Stimulated activated memory B cell treated with anti-CD40 and anti-IgM and Interleukin-4, amounts not matched to agents 10 μg/mL and 1 μg/mL and 100 μg/mL, for 72 hours (primary cell): ENCODE data around the gene SUN2.
"Not testable (repeated sequence)": the region's sequence is repeated elsewhere in the genome, so short reads cannot be mapped to it uniquely, and the experiment has no call there.

Experiments used
- ATAC-seq: fragments of 150-1000 bp; cut with Tn5 transposase; 2 replicates; pipeline ENCODE4 v1.10.0; 2021
- H3K27ac Mint-ChIP-seq: one replicate; pipeline ENCODE4 v1.8.0; 2022; ENCODE audit warnings: mild to moderate bottlenecking, mixed read lengths
- H3K27me3 Mint-ChIP-seq: one replicate; pipeline ENCODE4 v1.8.0; 2022; ENCODE audit warnings: mixed read lengths
- H3K36me3 Mint-ChIP-seq: one replicate; pipeline ENCODE4 v1.8.0; 2022; ENCODE audit warnings: mixed read lengths
- H3K4me1 Mint-ChIP-seq: one replicate; pipeline ENCODE4 v1.8.0; 2022; ENCODE audit warnings: mixed read lengths
- H3K4me3 Mint-ChIP-seq: one replicate; pipeline ENCODE4 v1.8.0; 2022; ENCODE audit warnings: mild to moderate bottlenecking, moderate library complexity, mixed read lengths
- H3K9me3 Mint-ChIP-seq: one replicate; pipeline ENCODE4 v1.8.0; 2022; ENCODE audit warnings: mixed read lengths

SUN2 gene, protein sequence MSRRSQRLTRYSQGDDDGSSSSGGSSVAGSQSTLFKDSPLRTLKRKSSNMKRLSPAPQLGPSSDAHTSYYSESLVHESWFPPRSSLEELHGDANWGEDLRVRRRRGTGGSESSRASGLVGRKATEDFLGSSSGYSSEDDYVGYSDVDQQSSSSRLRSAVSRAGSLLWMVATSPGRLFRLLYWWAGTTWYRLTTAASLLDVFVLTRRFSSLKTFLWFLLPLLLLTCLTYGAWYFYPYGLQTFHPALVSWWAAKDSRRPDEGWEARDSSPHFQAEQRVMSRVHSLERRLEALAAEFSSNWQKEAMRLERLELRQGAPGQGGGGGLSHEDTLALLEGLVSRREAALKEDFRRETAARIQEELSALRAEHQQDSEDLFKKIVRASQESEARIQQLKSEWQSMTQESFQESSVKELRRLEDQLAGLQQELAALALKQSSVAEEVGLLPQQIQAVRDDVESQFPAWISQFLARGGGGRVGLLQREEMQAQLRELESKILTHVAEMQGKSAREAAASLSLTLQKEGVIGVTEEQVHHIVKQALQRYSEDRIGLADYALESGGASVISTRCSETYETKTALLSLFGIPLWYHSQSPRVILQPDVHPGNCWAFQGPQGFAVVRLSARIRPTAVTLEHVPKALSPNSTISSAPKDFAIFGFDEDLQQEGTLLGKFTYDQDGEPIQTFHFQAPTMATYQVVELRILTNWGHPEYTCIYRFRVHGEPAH

DNA sequence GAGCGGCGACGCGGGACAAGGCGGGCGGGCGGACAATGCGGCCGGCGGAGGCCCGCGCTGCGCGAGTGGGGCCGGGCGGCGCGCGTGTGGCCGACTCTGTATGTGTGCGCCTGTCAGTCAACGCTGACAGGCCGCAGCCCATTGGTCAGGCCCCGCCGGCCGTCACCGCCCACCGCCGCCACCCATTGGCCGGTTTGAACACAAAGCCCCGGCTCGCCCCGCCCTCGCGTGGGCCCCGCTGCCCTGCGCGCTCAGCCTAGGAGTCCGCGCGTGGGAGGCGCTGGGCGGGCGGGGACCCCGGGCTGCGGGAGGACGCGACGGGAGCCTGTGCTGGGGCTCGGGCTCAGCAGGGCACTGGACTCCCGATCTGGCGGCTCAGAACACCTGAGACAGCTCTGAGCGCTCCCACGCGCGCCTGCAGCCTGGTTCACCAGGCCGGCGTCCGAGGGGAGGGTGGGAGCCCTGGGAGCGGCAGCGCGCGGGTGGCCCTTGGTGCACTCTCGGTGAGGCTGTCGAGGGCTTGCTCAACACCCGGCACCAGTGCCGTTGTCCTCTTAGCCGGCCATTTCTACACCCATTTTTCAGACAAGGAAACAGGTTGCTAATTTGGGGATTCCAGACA lies at the start of gene SUN2:
Gene SUN2, minus strand, starts transcription at position 88 of the 622 bp plus-strand sequence. CDS start 3,370 bp downstream, outside the sequence.
- no peaks in the 10 kb centered on the region for H3K9me3 Mint-ChIP-seq
- peak within 1 kb of the TSS; percentile 94 for H3K4me3 Mint-ChIP-seq
- peaks cover 75% of the 10 kb centered on the region for H3K4me1 Mint-ChIP-seq
- peaks cover 27% of the 10 kb centered on the region for H3K36me3 Mint-ChIP-seq
- no peaks in the 10 kb centered on the region for H3K27me3 Mint-ChIP-seq
- peak; percentile 88 for ATAC-seq
- H3K27ac Mint-ChIP-seq = peak within 1 kb of the TSS; percentile 99

- not testable (repeated sequence) for H3K4me3 Mint-ChIP-seq, H3K9me3 Mint-ChIP-seq, H3K36me3 Mint-ChIP-seq, H3K27ac Mint-ChIP-seq, ATAC-seq, H3K4me1 Mint-ChIP-seq
- H3K27me3 Mint-ChIP-seq = peaks cover 52% of the 10 kb centered on the region
These were observed 49.3 kb upstream of the SUN2 start for GRCh38 chr22:38805041-38805593.

DNA sequence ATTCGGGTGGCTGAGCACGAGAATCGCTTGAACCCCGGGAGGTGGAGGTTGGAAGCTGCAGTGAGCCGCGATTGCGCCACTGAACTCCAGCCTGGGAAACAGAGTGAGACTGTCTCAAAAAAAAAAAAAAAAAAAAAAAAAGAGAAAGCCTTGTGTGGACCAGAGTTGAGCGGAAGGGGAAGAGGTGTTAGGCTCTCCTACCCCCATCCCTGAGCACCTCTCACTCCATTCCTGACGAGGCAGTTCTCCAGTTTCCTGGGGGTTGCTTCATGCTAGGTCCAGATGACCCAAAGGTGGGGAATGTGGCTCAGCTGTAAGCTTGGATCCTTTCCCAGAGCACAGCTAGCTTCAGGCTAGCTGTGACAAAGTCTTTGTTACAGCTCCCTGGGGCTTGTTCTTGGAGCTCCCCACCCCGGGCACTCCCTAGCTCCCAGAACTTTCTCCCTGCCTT lies 46.9 kb upstream of the SUN2 start:
- ATAC-seq = no peak
- H3K27ac Mint-ChIP-seq = no peak overlapping the region
- H3K27me3 Mint-ChIP-seq = peaks cover 57% of the 10 kb centered on the region
- no peak overlapping the region for H3K4me3 Mint-ChIP-seq
- H3K9me3 Mint-ChIP-seq = no peaks in the 10 kb centered on the region
- peaks cover 9% of the 10 kb centered on the region for H3K4me1 Mint-ChIP-seq
- H3K36me3 Mint-ChIP-seq = no peaks in the 10 kb centered on the region

DNA sequence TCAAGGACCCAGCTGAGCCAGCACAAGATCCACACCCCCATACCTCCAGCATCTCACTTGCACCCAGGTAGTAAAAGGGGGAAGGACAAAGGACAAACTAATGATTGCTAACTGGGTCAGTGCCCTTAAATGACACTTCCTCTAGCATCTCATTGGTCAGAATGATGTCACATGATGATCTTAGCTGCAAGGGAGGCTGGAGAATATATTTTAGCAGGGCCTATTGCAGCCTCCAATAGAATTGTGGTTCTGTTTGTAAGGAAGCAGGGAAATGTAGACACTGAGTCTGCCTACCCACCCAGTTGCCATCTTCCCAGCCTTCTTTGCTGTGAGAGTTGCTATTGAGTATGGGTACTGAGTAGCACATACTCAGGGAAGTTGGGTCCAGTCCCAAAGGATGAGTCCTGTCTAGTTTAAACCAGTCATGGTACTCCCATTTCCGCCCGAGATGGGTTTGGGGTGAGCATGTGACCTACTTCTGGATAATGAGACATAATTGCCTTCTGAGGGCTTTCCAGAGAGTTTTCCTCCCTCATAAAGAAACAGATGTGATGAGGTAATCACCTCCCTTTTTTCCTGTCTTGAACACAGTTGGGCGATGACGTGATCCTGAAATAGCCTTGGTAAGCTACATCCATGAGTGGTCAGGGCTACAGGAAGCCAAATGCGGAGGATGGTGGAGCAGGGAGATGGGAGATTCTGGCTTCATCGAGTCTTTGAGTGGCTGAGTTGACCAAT lies 43.6 kb upstream of the SUN2 start:
- Mint-ChIP-seq H3K9me3 (no peaks in the 10 kb centered on the region), H3K4me1 (peaks cover 9% of the 10 kb centered on the region), H3K4me3 (no peak overlapping the region), H3K36me3 (no peaks in the 10 kb centered on the region), H3K27ac (no peak overlapping the region), H3K27me3 (peaks cover 73% of the 10 kb centered on the region)
- no peak for ATAC-seq

- Mint-ChIP-seq H3K27ac (no peak overlapping the region), H3K4me3 (no peak overlapping the region), H3K36me3 (no peaks in the 10 kb centered on the region), H3K27me3 (peaks cover 64% of the 10 kb centered on the region), H3K4me1 (peaks cover 6% of the 10 kb centered on the region), H3K9me3 (no peaks in the 10 kb centered on the region)
- no peak for ATAC-seq
These were observed 42.7 kb upstream of the SUN2 start for GRCh38 chr22:38798496-38798895.

GRCh38 chr22:38796262-38796957 lies 40.6 kb upstream of the SUN2 start:
- Mint-ChIP-seq H3K27me3 (peaks cover 44% of the 10 kb centered on the region), H3K4me1 (peaks cover 7% of the 10 kb centered on the region), H3K4me3 (no peak overlapping the region), H3K27ac (no peak overlapping the region), H3K9me3 (no peaks in the 10 kb centered on the region), H3K36me3 (no peaks in the 10 kb centered on the region)
- no peak for ATAC-seq

DNA sequence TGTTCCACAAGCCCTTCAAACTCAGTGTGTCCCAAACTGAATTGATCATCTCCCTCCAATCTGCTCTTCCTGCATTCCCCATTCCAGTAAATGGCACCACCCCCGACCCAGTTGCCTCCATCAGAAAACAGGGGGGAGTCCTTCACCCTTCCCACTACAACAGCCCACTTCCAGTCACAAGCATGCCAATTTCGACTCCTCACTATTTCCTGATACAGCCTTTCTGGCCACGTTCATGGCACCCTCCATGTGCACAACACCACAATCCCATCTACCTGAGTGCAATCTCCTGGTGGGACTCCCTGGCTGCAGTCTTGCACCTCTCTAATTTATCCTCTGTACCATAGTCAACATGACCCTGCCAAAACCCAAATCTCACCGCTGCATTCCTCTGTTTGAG lies 39.8 kb upstream of the SUN2 start:
- H3K36me3 Mint-ChIP-seq = no peaks in the 10 kb centered on the region
- peaks cover 36% of the 10 kb centered on the region for H3K27me3 Mint-ChIP-seq
- H3K4me3 Mint-ChIP-seq = no peak overlapping the region
- peaks cover 7% of the 10 kb centered on the region for H3K4me1 Mint-ChIP-seq
- no peak for ATAC-seq
- no peak overlapping the region for H3K27ac Mint-ChIP-seq
- H3K9me3 Mint-ChIP-seq = no peaks in the 10 kb centered on the region

- Mint-ChIP-seq H3K9me3 (no peaks in the 10 kb centered on the region), H3K4me3 (peak within 1 kb of the TSS; percentile 82), H3K36me3 (no peaks in the 10 kb centered on the region), H3K27ac (peak within 1 kb of the TSS; percentile 78), H3K4me1 (peaks cover 7% of the 10 kb centered on the region), H3K27me3 (peaks cover 30% of the 10 kb centered on the region)
- ATAC-seq = peak; percentile 99
These were observed 38.1 kb upstream of the SUN2 start, which contains the start of gene DNAL4 for GRCh38 chr22:38793721-38794466. DNAL4 (minus strand) TSS chr22:38794143; CDS start chr22:38782731, 11,412 bp downstream.

DNA sequence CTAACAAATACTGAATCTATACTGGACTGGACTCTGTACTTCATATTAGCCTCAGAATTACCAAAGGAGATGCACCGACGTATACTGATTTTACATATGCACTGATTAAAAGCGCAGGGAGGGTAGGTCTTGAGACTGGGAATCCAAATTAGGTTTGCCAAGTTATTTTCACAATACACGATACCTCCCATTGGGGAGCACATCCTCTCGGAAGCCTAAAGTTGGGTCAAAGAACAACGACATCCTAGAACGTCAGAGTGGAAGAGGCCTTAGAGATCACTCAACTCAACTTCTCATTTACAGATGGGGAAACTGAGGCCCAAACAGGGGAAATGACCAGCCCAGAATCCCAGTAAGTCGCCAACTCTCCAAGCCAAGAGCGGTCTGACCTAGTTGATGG lies 37.5 kb upstream of the SUN2 start:
- peaks cover 7% of the 10 kb centered on the region for H3K4me1 Mint-ChIP-seq
- H3K36me3 Mint-ChIP-seq = no peaks in the 10 kb centered on the region
- H3K27ac Mint-ChIP-seq = peak overlapping the region; percentile 78
- ATAC-seq = no peak
- H3K9me3 Mint-ChIP-seq = no peaks in the 10 kb centered on the region
- peak overlapping the region; percentile 82 for H3K4me3 Mint-ChIP-seq
- H3K27me3 Mint-ChIP-seq = peaks cover 24% of the 10 kb centered on the region

GRCh38 chr22:38792833-38793232 lies 37.0 kb upstream of the SUN2 start:
- H3K9me3 Mint-ChIP-seq = no peaks in the 10 kb centered on the region
- no peak for ATAC-seq
- H3K27me3 Mint-ChIP-seq = peaks cover 19% of the 10 kb centered on the region
- peak overlapping the region; percentile 82 for H3K4me3 Mint-ChIP-seq
- peaks cover 4% of the 10 kb centered on the region for H3K36me3 Mint-ChIP-seq
- peak overlapping the region; percentile 78 for H3K27ac Mint-ChIP-seq
- H3K4me1 Mint-ChIP-seq = peaks cover 7% of the 10 kb centered on the region

DNA sequence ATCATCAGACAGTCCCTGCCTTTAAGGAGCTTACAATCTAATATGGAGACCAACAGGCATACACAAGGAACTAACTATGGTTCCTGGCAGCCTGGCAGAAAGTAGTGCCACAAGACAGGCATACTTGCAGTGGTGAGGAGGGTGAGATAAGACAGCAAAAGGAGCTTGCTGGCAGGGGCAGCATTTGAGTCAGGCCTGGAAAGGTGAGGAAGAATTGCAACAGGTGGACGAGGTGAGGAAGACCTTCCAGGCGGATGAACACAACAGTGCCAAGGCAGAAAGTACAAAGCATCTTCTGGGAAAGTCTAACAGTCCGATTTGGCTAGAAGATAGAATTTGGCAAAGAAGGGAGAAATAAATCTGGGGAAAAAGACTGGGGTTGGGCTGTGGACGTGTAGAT lies 33.8 kb upstream of the SUN2 start:
- Mint-ChIP-seq H3K27me3 (no peaks in the 10 kb centered on the region), H3K4me3 (no peak overlapping the region), H3K4me1 (peaks cover 7% of the 10 kb centered on the region), H3K9me3 (no peaks in the 10 kb centered on the region), H3K36me3 (peaks cover 6% of the 10 kb centered on the region), H3K27ac (no peak overlapping the region)
- no peak for ATAC-seq

- ATAC-seq = no peak
- H3K9me3 Mint-ChIP-seq = no peaks in the 10 kb centered on the region
- peaks cover 6% of the 10 kb centered on the region for H3K36me3 Mint-ChIP-seq
- H3K27me3 Mint-ChIP-seq = no peaks in the 10 kb centered on the region
- H3K4me1 Mint-ChIP-seq = peaks cover 7% of the 10 kb centered on the region
- H3K4me3 Mint-ChIP-seq = no peak overlapping the region
- H3K27ac Mint-ChIP-seq = no peak overlapping the region
These were observed 33.0 kb upstream of the SUN2 start for GRCh38 chr22:38788846-38789245.

DNA sequence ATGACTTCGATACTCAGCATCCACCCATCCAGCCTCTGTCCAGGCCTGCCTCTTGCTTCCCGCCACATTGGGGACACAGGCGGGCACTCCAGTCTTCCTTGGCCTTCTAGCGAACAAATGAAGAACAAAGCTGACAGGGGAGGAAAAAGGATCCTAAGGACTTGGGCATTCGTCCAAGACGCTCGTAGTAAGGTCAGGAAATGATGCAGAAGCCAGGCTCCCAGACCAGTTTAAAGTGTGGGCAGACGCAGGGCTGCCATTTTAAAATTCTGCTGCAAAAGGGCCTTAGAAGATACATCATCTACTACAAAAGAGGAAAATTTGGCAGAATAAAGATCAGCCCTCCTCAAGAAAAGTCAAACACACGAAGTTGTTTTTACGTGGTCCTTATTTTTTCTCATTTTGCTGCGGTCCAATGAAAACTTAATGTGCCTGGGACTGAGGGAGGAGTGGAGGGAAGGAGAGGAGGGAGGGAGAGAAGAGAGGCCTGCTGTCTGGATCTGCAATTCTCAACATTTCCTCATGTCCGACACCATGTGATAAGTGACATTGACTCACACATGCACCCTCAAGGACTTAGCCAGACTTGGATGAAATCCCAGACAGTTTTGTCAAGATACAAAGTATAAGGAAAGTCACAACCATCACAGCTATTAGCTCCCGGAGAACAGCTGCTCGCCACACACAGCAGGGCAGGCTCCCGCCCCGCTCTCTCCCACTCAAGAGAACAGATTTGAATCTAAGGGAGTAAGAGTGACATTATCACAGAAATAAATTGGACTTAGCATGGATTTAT lies 32.4 kb upstream of the SUN2 start:
- no peak for ATAC-seq
- no peaks in the 10 kb centered on the region for H3K27me3 Mint-ChIP-seq
- H3K36me3 Mint-ChIP-seq = peaks cover 6% of the 10 kb centered on the region
- peaks cover 10% of the 10 kb centered on the region for H3K4me1 Mint-ChIP-seq
- H3K9me3 Mint-ChIP-seq = no peaks in the 10 kb centered on the region
- no peak overlapping the region for H3K27ac Mint-ChIP-seq
- no peak overlapping the region for H3K4me3 Mint-ChIP-seq
